ENCODE measurements around the gene DHRS3.

The DHRS3 gene

DNA sequence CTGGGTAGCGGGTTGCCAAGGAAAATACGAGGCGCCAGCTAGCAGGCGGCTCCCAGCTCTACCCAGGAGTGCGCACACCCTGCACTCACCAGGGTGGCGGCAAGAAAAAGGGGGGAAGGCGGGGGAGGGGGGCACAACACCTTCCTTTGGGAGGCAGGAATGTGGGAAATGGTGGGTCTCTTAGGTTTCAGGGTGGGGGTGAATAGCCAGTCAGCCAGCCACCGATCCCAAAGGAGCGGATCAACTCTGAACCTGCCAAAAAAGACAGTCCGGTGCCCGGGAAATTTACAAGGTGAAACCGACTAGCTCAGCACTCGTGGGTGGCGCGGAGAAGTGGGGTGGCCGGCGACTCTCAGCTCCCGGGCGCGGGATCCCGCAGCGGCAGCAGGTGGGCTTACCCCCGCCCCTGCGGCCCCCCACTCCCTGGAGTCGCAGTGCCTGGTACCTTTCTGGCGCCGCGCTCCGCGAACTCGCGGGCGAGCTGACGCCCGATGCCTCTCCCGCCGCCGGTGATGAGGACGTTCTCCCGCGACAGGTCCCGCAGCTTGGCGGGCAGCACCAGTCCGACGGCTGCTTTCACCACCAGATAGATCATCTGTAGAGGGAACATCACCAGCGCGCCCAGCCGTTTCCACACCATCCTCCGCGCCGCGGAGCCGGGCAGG lies 1.2 kb downstream of the DHRS3 start:
- DNase-seq (ENCODE audit: low read depth in 2 of 2) = no peak

DNA sequence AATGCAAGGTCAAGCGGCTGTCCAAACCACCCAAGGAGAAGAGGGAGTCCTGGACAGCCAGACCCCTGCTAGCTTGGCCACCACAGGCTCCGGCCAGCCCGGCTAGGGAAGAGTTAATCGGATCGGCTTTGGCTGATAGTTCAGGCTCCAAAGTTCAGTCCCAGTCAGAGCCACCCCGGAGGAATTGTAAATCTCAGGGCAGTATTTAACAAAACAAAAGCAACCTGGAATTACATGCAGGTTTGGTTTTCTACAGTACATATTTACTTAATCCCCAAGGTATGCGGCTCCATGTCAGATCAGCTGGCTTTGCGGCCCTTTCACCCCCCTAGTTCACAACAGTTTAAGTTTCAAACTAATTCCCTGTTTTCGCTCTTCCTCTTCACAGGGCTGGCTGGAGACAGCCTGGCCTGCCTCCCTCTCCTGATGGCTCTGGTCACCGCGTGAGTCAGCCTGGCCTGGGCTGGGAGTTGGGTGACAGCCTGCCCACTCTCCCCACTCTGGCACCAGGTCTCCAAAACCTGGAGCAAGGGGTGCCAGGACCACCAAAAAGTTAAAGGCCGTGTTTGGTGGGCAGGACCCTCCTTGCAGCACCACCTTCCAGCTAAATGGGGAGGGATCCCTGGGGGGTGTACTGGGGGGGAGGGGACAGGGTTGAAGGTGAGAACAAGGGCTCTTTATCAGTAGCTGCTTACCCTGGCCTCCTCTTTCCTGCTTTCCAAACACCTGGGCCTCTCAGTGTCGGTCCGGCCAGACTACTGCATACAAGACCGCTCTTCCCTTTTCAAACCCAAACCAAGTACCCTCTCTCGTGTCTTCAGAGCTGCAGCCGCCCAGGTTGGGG lies 1.9 kb downstream of the DHRS3 start:
- DNase-seq (ENCODE audit: low read depth in 2 of 2) = no peak

DNA sequence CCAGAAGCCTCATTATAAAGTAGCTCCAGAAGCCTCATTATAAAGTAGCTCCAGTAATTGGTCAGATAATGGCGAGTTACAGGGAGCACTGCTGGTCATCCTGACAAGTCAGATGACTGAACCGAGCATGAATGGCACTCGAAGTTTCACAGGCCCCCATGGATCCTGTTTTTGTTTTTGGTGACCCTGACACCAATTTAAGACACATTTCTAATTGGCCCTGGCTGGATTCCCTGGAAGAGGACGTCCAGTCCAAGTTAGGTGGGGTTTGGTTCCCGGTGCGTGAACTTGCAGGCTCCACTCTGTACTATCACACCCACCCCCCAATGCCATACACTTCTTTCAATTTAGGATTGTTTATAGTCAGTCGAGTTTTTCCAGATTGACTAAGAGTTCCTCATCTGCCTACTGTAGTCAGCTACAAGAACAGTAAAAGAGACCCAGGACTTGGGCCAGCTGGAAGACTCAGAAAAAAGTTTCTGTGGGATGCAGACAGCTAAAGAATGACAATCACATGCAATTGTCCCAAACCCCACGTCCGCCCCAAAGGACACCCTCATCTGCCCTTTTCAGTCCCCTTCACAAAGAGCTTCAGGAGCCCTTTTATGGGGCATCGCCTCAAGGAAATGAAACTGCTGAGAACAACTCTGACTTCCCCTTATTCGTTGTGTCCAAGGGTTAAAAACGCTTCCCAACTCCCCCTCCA lies 2.7 kb downstream of the DHRS3 start:
- DNase-seq (ENCODE audit: low read depth in 2 of 2) = no peak

- DNase-seq (ENCODE audit: low read depth in 2 of 2) = no peak
Measured at GRCh38 chr1:12614402-12615158, 3.4 kb downstream of the DHRS3 start.

DNA sequence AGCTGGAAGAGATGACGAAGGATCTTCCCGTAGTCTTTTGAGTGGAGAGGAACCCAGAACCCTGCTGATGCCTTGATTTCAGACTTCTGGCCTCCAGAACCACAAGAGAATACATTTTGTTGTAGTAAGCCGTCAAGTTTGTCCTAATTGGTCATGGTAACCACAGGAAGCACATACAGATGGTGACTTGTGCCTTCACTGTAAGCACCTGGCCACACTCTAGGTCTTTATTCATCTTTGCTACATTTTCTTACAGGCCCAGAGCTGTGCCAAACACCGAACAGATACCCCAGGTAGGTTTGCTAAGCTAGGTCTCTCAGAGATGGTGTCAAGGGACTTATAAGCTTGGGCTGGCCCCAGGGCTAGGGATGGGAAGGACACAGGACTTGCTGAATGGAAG lies 4.8 kb downstream of the DHRS3 start:
- DNase-seq (ENCODE audit: low read depth in 2 of 2) = no peak

GRCh38 chr1:12610941-12611340 lies 7.1 kb downstream of the DHRS3 start:
- no peak for DNase-seq (ENCODE audit: low read depth in 2 of 2)

- no peak for DNase-seq (ENCODE audit: low read depth in 2 of 2)
Measured at GRCh38 chr1:12610305-12610935, 7.6 kb downstream of the DHRS3 start.

DNA sequence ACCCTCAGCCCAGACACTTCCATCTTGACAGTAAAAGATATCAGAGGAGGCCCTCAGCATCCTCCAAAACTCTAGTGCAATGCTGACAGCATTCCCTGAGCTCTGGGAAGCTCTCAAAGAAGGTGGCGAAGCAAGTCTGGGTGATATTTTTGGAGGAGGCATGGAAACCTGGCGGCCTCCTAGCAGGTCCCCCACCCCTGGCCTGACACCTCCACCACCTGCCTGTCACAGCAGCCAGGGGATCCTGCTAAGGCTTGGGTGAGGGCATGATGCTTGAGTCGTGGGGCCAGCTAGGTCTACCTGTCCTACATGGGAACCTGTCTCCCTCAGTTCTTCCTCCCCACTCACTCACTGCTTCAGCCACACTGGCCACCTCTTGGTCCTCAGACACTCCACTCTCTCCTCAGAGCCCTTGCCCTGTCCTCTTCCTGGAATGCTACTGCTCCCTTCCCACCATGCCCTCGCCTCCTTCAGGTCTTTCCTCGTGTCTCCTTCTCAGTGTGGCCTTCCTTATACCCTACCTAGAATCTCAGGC lies 8.5 kb downstream of the DHRS3 start:
- no peak for DNase-seq (ENCODE audit: low read depth in 2 of 2)

DNA sequence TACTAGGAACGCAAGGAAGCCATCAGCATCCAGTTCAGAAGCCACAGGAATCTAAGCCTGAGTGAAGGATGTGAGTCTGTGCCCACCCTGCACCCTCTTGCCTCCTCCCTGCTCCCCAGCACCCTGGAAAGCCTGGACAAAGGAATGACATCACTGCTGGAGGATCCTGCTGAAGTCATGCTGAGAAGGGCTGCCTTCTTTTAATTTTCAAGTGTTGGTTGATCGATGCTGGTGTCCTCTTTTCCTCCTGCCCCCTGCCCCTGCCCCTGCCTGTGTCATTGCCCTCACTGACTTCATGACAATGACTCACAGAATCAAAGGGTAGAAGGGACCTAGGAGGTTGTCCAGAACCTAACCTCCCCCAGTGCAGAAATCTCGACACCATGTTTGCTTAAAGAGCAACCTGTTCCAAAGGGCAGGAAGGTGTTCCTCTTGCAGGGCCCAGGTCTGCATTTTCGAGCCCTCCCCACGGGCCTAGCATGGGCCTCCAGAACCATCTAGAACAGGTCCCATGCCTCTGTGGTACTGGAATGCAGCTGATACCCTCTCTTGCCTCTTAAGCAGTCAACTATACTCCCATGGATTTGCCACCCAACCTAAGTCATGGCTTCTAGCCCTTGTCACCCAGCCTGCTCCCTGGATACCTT lies 9.6 kb downstream of the DHRS3 start:
- no peak for DNase-seq (ENCODE audit: low read depth in 2 of 2)

- no peak for DNase-seq (ENCODE audit: low read depth in 2 of 2)
Measured at GRCh38 chr1:12607263-12607662, 10.7 kb downstream of the DHRS3 start.

DNA sequence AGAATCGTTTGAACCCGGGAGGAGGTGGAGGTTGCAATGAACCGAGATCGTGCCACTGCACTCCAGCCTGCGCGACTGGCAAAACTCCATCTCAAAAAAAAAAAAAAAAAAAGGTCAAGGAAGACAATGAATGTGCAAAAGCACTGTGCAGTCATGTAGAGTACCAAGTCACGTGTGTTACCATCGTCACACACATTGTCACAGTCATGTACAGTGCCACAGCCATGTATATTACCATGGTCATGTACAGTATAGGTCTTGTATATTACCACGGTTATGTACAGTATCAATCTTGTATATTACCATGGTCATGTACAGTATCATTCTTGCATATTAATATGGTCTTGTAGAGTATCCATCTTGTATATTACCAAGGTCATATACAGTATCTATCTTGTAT lies 13.0 kb downstream of the DHRS3 start:
- DNase-seq (ENCODE audit: low read depth in 2 of 2) = no peak

- peak in 1 of 2 donors; percentile 32 for DNase-seq (ENCODE audit: low read depth in 2 of 2)
Measured at GRCh38 chr1:12604114-12604874, 13.7 kb downstream of the DHRS3 start.

DNA sequence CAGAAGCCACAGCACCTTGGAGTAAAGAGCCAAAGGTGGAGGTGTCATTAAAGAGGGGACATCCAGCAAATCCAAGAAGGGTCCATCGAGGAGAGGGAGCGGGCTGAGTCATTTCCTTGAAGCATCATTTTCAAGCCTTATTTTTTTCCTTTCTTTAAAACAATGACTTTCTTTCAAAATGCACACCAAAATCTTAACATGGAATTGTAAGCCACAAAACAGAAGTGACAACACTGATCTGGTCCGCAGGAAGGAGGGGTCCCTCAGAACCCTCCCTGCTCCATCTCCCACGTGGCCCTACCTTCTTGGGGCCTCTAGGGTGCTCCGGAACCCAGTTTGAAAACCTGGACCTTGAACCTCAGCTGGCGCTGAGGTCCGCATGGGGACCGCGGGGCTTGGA lies 14.8 kb downstream of the DHRS3 start:
- no peak for DNase-seq (ENCODE audit: low read depth in 2 of 2)

GRCh38 chr1:12602659-12603024 lies 15.4 kb downstream of the DHRS3 start:
- no peak for DNase-seq (ENCODE audit: low read depth in 2 of 2)

DNA sequence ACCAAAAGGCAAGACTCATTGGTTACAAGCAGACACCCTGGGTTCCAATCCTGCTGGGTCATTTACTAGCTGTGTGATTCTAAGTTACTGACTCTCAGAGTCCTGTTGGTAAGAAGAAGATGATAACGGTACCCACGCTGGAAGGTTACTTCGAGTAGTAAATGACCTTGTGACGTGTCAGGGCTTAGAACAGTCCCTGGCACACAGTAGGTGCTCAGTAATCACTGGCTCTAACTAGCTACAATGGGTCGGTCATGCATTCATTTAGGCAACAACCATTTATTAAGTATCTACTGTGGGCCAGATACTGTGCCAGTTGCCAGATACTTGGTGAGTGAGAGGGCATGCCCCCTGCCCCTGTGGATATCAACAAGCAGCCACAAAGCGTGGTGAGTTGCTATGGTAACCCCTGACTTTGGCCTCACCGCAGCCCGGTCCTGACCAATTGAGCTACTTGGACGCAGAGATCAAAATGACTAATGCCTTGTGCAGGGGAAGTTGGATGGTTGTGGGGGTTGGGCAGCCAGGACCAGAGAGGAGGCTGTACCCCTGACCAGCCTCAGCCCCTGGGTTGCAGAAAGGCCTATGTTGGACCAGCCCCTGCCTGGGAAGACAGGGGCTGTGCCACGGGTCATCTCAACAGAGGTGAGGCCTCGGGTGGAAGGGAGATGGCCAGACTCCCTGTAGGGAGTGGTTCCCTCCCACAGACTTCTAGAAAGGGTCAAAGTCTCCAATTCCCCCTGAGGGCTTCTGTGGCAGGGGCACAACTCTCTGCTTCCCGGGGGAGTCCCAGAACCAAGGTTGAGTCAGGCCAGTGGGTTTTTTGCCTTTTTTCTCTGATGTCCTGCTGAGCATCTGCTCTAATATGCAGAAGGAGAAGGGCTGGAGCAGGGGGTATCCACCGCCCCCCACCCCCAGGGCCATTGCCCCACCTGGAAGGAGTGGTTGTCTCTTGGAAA lies 16.0 kb downstream of the DHRS3 start:
- DNase-seq (ENCODE audit: low read depth in 2 of 2) = no peak

DNA sequence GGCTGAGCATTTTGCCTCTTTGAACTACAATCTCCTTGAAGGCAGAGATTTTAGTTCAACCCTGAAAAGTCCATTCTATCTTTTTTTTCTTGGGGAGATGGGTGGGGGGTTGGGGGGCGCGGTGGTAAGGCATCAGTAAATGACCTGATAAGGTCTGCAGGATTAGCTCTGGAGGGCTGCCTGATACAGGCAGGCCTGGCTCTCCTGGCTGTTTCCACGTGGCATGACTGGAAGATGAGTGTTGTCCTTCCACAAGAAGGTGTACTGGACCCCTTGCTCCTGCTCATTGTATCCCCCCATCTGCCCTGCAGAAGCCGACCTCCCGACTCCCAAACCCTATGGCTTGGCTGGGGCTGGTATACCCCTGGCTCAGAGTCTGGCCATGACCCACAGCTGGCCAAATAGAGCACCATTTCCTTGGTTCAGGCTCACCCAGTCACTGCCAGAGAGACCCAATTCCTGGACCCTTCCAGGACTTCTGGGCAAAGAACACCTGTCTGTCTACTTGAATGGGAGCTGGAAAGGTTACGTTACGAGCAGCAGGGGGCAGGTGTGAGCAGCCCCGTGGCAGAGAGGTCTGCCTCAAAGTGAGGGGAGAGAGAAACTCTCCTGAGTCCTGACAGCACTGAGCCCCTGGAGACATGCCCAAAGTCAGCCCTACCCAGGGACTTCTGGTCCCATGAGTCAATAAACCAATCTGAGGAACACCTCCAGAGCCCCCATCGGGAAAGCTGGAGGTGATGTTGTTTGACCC lies 17.0 kb downstream of the DHRS3 start:
- DNase-seq (ENCODE audit: low read depth in 2 of 2) = no peak

DNA sequence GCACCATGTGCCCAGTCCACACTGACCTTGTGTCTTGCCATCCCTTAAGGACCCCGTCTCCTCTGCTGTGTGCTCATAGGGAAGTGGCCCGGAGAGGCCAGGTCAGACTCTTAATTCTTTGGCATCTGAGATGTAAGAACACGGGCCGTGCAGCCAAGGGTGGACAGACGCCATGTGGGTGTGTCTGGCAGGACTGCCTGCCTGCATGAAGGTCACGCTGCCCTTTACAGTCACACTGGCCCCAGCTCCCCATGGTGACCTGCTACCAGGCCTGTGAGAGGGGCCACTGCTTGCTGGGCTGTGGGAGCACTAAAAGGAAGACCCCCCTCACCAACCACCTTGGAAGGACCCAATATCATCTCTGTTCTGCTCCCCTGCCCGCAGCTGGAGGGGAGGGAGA lies 17.7 kb downstream of the DHRS3 start:
- no peak for DNase-seq (ENCODE audit: low read depth in 2 of 2)

GRCh38 chr1:12599657-12600056 lies 18.4 kb downstream of the DHRS3 start:
- DNase-seq (ENCODE audit: low read depth in 2 of 2) = no peak

Data from stimulated activated CD4-positive, alpha-beta T cell treated with anti-CD3 and anti-CD28 coated beads, Interleukin-1b, Interleukin-23, amount 100 ng/mL, for 1 hour (primary cell).